Colonic mucosa (tissue), 4 donors: ENCODE measurements around the gene MAN1A2. TPM values are rescaled to one million over a fixed set of nuclear protein-coding genes. Genes with fewer than 3 reads are reported as not detected.
A peak's percentile ranks its signal among the peaks of the same experiment; 100 is the strongest.

ENCODE experiments used
- DNase-seq: peaks from one replicate; pipeline ENCODE4 v3.0.0-alpha.2; 2020
- H3K27ac ChIP-seq: fragments of 200-600 bp; one replicate; pipeline ENCODE4 v1.8.0; 2021
- H3K27me3 ChIP-seq: fragments of 200-600 bp; one replicate; pipeline ENCODE4 v1.8.0; 2021
- H3K36me3 ChIP-seq: fragments of 200-600 bp; one replicate; pipeline ENCODE4 v1.8.0; 2021
- H3K4me1 ChIP-seq: fragments of 200-600 bp; one replicate; pipeline ENCODE4 v1.8.0; 2021; ENCODE audit warnings: mild to moderate bottlenecking
- H3K4me3 ChIP-seq: fragments of 200-600 bp; one replicate; pipeline ENCODE4 v1.8.0; 2021
- H3K9ac ChIP-seq, 2 donors: one replicate each; pipeline ENCODE4 v1.7.0; 2013; ENCODE audit warnings: control low read depth in 2 of 2, low read depth in 2 of 2, low read length in 2 of 2
- H3K9me3 ChIP-seq: fragments of 200-600 bp; one replicate; pipeline ENCODE4 v1.8.0; 2021
- intact Hi-C: fragments of 100-400 bp; cut with DNase I; formaldehyde crosslinking; loops from one replicate; pipeline ENCODE4 v1.14.1; 2022
- total RNA-seq, 2 donors: library from RNA; stranded (reverse); fragmentation: NEBNext Ultra II Directional in 1 of 2; extraction: Animal tissue kit (Norgen Biotek cat#: 25700) in 1 of 2; gene quantifications; one replicate each; pipeline ENCODE4 v1.2.1, GENCODE V29; 2021
- TF ChIP-seq, protein P1 (sequence below): fragments of 200-600 bp; IDR thresholded peaks from one replicate; pipeline ENCODE4 v1.8.0; 2022; ENCODE audit warnings: antibody characterized with exemption, mild to moderate bottlenecking
- donor health status: healthy.
- donor health status: DM: no; HTN: no; CAD: no.
- donor health status: DM: no; HTN: no; CAD: no.

The MAN1A2 gene
- total RNA-seq, 2 donors from 2014 or later = 27.9 to 35.7 TPM

GRCh38 chr1:117561071-117561470 is 193.8 kb downstream of the MAN1A2 start:
- Histone ChIP-seq H3K9ac (no peak overlapping the region), H3K4me3 (no peak overlapping the region), H3K36me3 (no peaks in the 10 kb centered on the region), H3K27ac (no peak overlapping the region), H3K4me1 (peaks cover 6% of the 10 kb centered on the region), H3K9me3 (no peaks in the 10 kb centered on the region), H3K27me3 (no peaks in the 10 kb centered on the region)
- TF ChIP-seq, protein P1, sequence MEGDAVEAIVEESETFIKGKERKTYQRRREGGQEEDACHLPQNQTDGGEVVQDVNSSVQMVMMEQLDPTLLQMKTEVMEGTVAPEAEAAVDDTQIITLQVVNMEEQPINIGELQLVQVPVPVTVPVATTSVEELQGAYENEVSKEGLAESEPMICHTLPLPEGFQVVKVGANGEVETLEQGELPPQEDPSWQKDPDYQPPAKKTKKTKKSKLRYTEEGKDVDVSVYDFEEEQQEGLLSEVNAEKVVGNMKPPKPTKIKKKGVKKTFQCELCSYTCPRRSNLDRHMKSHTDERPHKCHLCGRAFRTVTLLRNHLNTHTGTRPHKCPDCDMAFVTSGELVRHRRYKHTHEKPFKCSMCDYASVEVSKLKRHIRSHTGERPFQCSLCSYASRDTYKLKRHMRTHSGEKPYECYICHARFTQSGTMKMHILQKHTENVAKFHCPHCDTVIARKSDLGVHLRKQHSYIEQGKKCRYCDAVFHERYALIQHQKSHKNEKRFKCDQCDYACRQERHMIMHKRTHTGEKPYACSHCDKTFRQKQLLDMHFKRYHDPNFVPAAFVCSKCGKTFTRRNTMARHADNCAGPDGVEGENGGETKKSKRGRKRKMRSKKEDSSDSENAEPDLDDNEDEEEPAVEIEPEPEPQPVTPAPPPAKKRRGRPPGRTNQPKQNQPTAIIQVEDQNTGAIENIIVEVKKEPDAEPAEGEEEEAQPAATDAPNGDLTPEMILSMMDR = no peak
- intact Hi-C loops = no loop called here
- no peak for DNase-seq

- no peak overlapping the region for H3K4me3 ChIP-seq
- no peaks in the 10 kb centered on the region for H3K27me3 ChIP-seq
- no peak overlapping the region for H3K9ac ChIP-seq
- no peak for DNase-seq
- H3K36me3 ChIP-seq = no peaks in the 10 kb centered on the region
- TF ChIP-seq, protein P1 = no peak
- no peaks in the 10 kb centered on the region for H3K9me3 ChIP-seq
- H3K27ac ChIP-seq = no peak overlapping the region
- intact Hi-C loops = no loop called here
- H3K4me1 ChIP-seq = peaks cover 6% of the 10 kb centered on the region
Measured at GRCh38 chr1:117561551-117561950, 194.3 kb downstream of the MAN1A2 start.

- Histone ChIP-seq H3K9me3 (no peaks in the 10 kb centered on the region), H3K36me3 (no peaks in the 10 kb centered on the region), H3K4me3 (no peak overlapping the region), H3K9ac (no peak overlapping the region), H3K27me3 (no peaks in the 10 kb centered on the region), H3K27ac (peak overlapping the region; percentile 20), H3K4me1 (peaks cover 6% of the 10 kb centered on the region)
- peak; percentile 79 for DNase-seq
- TF ChIP-seq, protein P1 = no peak
- intact Hi-C loops = no loop called here
Measured at GRCh38 chr1:117562581-117563491, 195.6 kb downstream of the MAN1A2 start.

DNA sequence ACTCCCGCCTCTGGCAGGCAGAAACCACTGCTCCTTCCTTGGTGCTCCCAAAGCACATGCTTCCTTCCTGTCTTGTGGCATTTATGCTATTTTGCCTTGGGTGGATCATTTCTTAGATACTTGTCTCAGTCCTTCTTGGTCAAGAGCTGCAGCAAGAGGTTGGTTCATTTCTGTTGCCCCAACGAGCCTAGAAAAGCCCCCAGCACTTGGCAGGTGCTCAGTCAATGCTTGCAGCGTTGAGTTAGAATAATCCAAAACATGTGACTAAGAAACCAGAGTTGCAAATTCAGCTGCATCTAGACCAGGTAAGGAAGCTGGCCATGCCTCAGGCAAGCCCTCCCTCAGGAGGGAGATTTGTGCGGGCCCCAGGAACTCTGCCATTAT is 196.2 kb downstream of the MAN1A2 start:
- no peak overlapping the region for H3K4me3 ChIP-seq
- H3K9me3 ChIP-seq = no peaks in the 10 kb centered on the region
- peak; percentile 17 for DNase-seq
- H3K36me3 ChIP-seq = no peaks in the 10 kb centered on the region
- TF ChIP-seq, protein P1 = no peak
- no peaks in the 10 kb centered on the region for H3K27me3 ChIP-seq
- H3K4me1 ChIP-seq = peaks cover 6% of the 10 kb centered on the region
- intact Hi-C loops = no loop called here
- H3K27ac ChIP-seq = peak overlapping the region; percentile 20
- no peak overlapping the region for H3K9ac ChIP-seq

DNA sequence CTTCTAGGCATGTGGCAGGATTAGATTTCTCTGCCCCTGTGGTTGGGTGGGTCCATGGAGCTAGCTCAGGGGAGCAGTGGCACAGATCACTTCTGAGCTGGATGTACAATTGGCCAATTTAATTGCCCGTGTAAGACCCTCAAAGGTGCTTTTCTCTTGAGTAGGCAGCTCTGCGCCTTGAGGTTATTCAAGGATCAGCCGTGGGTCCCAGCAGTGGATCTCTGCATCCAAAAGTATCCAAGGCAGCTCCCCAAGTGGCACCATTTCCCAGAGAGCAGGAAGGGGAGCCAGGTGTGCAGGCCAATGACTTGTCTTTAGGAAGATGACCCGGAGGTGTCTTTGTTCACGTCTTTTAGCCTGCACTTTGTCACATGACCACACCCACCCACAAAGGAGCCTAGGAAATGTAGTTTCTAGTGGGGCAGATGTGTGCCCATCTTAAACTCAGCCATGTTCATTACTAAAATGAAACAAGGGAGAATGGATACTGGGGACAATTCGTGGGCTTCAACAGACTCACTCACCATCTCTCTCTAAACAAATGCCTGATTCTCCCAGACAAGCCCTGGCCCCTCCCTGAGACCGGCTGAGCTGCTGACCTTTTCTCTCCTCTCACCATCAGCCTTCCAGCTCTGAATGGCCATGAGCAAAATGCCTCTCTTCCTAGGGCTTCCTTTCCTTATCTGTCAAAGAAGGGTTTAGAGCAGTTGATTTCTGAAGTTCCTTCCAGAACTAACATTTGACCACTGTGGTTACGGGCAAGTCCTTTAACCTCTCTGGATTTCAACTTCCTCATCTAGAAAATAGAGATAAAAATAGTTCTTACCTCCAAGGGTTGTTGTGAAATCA is 197.2 kb downstream of the MAN1A2 start:
- intact Hi-C loops = no loop called here
- H3K9me3 ChIP-seq = no peaks in the 10 kb centered on the region
- no peaks in the 10 kb centered on the region for H3K27me3 ChIP-seq
- H3K36me3 ChIP-seq = no peaks in the 10 kb centered on the region
- TF ChIP-seq, protein P1 = no peak
- H3K4me3 ChIP-seq = no peak overlapping the region
- H3K9ac ChIP-seq = no peak overlapping the region
- DNase-seq = no peak
- H3K27ac ChIP-seq = no peak overlapping the region
- peaks cover 6% of the 10 kb centered on the region for H3K4me1 ChIP-seq
